C1 segment of cervical spinal cord (tissue), 14 donors: ENCODE measurements around the gene GZMM.

Source experiments
- DNase-seq, 14 donors: peaks; one replicate each; lab custom pipeline; 2025; lab: John Stamatoyannopoulos, UW

Gene GZMM

GRCh38 chr19:543910-544608, at the start of gene GZMM:
GZMM (plus strand) TSS chr19:544053; CDS start chr19:544072, 19 bp downstream.
- no peak for DNase-seq

DNA sequence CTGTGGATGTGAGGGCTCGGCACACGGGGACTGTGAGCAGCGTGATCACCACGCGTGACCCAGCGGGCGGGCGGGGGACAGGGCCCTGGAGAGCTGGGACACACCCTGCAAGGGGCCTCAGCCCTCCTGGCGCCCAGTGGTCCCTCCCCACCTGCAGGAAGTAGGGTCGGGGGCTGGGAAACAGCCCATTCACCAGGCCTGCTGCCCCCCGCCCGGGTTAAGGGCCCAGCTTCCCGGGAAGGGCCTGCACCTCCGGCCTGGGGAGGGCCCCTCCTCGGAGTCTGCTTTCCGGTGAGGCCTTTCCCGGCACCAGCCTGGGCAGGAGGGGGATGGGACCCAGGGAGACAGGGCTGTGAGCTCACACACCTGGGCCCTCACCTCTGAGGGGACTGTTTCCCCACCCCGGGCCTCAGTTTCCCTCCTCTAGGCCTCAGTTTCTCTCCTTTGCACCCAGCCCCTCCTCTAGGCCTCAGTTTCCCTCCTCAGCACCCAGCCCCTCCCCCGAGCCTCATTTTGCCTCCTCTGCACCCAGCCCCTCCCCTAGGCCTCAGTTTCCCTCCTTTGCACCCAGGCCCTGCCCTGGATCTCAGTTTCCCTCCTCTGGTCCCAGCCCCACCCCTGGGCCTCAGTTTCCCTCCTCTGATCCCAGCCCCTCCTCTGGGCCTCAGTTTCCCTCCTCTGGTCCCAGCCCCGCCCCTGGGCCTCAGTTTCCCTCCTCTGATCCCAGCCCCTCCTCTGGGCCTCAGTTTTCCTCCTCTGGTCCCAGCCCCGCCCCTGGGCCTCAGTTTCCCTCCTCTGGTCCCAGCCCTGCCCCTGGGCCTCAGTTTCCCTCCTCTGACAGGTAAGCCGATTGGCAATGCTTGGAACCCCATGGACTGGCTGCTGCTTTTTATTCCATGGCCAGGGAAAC, 49.4 kb upstream of the GZMM start:
- DNase-seq: no peak

- no peak for DNase-seq
These were observed 48.8 kb upstream of the GZMM start for GRCh38 chr19:495081-495401.

DNA sequence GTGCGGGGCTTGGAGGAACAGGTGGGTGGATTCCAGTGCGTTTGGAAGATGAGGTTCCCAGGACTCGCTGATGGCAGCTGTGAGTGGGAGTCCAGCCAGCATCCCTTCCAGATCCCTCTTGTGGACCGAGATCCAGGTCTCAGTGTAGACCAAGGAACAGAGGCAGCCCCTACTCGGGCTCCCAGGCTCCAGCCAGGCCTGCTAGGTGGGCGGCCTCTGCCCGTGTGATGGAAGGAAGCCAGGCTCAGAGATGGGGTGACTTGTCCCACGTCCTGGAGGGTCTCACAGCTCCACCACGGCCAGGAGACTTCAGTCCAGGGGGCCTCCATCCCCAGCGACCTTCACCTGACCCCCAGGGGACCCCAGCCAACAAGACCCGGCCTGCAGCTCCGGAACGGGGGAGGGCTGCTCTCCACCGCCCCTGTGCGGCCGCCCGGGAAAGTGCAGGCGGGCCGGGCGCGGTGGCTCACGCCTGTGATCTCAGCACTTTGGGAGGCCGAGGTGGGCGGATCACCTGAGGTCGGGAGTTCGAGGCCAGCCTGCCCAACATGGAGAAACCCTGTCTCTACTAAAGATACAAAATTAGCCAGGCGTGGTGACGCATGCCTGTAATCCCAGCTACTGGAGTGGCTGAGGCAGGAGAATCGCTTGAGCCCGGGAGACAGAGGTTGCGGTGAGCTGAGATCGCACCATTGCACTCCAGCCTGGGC, 48.3 kb upstream of the GZMM start:
- no peak for DNase-seq

DNA sequence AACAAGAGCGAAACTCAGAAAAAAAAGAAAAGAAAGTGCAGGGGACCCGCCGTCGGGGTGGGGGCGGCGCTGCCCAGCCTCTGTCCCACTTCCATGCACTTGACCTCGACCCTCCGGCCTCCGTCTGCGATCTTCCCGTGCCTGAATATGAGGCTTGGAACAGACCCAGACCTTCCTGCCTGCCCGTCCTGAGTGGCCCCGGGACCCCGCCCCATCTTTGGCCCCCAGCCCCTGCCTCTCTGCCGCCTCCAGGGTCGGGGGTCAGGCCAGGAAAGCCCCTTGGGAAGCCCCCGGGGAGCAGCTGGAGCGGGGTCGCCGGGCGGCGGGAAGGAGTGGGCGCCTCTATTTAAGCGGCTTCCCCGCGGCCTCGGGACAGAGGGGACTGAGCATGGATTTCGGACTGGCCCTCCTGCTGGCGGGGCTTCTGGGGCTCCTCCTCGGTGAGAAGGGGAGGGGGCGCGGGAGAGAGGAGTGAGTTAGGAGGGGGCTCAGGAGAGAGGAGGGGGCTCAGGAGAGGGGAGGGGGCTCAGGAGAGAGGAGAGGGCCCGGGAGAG, 47.7 kb upstream of the GZMM start, which contains the start of gene MADCAM1:
Gene MADCAM1, plus strand, starts transcription at position 375 of the 554 bp plus-strand sequence. Its CDS starts 14 bp downstream, at position 389.
- no peak for DNase-seq

DNA sequence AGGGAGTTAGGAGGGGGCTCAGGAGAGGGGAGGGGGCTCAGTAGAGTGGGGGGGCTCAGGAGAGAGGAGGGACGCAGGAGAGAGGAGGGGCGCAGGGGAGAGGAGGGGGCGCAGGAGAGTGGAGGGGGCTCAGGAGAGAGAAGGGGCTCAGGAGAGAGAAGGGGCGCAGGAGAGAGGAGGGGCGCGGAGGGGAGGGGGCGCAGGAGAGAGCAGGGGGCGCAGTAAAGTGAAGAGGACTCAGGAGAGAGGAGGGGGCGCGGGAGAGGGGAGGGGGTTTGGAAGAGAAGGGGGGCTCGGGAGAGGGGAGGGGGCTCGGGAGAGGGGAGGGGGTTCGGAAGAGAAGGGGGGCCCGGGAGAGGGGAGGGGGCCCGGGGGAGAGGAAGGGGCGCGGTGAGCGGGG, 46.9 kb upstream of the GZMM start:
- no peak for DNase-seq

DNA sequence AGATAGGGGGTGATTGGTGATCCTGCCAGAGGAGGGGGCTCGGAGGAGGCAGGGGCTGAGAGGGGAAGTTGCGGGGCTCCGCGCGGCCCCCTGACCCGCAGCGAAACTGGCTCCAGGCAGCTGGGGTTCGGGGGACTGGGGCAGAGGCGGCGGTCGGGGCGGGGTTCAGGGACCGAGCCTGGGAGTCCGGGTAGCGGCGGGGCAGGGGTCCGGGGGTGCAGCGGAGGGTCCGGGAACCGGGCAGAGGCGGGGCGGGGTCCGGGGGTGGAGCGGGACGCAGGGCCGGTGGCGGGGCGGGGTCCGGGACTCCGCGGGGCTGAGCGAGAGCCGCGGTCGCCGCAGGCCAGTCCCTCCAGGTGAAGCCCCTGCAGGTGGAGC, 46.4 kb upstream of the GZMM start:
- no peak for DNase-seq

- no peak for DNase-seq
These were observed 45.9 kb upstream of the GZMM start for GRCh38 chr19:497869-498510.

DNA sequence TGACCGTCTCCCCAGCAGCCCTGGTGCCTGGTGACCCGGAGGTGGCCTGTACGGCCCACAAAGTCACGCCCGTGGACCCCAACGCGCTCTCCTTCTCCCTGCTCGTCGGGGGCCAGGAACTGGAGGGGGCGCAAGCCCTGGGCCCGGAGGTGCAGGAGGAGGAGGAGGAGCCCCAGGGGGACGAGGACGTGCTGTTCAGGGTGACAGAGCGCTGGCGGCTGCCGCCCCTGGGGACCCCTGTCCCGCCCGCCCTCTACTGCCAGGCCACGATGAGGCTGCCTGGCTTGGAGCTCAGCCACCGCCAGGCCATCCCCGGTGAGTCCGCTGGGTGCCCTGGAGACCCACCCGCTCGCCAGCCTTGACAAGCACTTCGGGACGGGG, 45.4 kb upstream of the GZMM start:
- no peak for DNase-seq

- DNase-seq: no peak
These were observed 44.8 kb upstream of the GZMM start for GRCh38 chr19:498977-499623.

DNA sequence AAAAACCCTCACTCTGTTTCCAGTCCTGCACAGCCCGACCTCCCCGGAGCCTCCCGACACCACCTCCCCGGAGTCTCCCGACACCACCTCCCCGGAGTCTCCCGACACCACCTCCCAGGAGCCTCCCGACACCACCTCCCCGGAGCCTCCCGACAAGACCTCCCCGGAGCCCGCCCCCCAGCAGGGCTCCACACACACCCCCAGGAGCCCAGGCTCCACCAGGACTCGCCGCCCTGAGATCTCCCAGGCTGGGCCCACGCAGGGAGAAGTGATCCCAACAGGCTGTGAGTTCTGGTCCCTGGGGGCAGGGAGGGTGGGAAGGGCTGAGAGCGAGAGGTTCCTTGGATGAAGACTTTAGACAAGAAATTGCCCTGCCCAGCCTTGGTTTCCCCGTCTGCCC, 42.2 kb upstream of the GZMM start:
- no peak for DNase-seq

GRCh38 chr19:504616-505015, 39.2 kb upstream of the GZMM start:
- DNase-seq: no peak

DNA sequence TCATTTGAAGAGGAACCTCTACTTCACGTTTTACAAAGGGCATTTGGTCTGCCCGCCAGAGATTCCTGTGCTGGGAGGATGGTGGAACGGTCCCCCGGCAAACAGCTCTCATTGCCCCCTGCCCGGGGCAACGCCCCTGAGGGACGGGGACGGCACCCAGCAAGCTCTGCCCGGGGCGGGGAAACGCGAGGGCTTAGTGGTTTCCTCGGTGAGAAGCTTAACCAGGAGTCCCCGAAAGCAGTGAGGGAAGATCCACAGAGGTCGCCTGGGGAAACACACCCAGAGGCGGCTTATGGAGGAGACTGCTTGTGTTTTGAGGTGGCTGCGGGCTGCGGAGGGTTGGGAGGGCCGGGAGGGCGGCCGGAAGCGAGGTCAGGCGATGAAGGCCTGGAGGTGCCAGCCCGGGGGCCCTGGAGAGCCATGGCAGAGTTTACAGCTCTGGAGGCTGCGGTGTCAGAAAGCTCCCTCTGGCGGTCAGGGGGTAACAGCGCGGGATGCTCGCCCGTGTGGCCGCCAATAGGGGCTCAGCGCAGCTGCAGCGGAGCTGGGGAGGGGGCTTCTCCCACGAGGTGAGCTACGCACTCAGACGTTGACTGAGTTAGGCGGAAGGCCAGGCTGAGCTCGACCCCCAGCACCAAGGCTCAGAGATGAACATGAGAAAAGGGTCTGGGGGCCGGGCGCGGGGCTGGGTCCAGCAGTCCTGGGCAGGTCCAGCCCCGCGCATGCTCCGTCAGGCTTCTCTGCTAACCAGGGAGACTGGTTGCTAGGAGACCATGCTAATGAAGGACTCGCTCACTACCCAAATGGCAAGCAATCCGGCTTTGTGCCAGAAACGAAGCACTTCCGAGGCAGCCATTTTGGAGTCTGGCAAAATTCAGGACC, 37.2 kb upstream of the GZMM start:
- DNase-seq: peak; percentile 91 to 100 (median 99)

DNA sequence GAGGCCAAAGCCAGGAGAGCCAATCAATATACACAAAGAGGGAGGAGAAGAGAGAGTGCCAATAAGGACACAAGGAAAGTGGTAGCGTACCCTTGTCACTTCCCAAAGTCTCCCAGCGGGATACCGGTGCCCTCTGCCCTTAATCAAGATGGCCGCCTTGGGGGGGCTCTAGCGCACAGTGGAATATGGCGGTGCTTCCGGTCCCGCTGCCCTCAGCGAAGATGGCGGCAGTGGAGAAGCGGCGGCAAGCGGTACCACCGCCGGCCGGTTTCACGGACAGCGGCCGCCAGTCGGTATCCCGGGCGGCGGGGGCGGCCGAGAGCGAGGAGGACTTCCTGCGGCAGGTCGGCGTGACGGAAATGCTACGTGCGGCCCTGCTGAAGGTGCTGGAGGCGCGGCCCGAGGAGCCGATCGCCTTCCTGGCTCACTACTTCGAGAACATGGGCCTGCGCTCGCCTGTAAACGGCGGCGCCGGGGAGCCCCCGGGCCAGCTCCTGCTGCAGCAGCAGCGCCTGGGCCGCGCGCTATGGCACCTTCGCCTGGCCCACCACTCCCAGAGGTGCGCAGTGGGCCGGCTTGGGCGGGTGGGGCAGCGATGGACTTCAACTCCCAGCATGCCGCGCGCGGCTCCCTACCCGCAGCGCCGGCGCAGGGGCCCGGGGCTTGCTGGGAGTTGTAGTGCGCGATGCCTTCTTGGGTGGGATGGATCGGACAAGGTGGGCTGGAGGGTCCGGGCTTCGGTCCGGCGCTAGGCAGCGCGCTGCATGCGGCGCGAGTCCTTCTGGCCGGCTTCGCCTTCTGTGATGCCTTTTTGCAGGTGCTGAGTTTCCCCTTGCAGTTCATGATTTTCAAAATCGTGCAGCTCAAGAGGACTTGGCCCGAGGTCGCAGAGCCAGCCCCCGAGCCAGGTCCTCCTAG, 36.3 kb upstream of the GZMM start, which contains the start of gene TPGS1:
Gene TPGS1, plus strand, starts transcription at position 212 of the 918 bp plus-strand sequence. Its CDS starts 10 bp downstream, at position 222.
- peak in 13 of 14 donors; percentile 67 to 100 (median 87) for DNase-seq

GRCh38 chr19:508204-509150, 35.4 kb upstream of the GZMM start:
- DNase-seq: no peak

- peak in 12 of 14 donors; percentile 3 to 64 (median 26) for DNase-seq
These were observed 33.2 kb upstream of the GZMM start for GRCh38 chr19:510606-511100.

DNA sequence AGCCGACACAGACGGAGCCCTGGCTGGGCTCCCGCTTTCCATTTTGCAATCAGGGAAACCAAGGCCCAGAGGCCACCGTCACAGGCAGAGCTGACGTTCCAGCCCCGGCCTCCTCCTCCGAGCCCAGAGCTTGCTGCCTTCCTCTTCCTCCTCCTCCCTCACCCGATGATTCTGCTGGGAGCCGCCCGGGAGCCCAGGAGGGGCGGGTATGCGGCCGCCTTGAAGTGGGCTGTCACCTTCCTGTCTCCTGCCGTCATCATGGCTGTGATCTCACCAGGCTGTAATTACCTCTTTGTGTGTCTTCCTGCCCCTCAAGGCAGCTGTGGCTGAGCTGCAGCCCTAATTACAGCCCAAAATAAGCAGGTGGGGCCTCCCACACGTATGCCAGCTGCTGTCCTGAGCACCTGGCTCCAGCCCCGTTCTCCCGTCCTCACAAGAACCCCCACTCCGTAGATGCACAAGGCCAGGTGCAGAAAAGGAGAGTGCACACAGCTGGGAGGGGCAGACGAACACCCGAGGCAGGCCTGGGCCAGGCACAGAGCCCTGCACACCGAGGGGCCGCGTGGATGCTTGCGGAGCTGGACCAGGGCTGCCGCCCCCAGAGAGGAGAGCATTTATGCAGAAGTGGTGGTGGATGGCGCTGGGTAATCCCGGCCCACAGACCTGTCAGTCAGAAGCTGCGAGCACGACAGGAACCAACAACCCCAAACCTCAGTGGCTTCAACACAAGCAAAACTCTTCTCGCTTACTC, 32.6 kb upstream of the GZMM start:
- no peak for DNase-seq
